ENCODE data around the gene RNF141.

RNF141 gene

DNA sequence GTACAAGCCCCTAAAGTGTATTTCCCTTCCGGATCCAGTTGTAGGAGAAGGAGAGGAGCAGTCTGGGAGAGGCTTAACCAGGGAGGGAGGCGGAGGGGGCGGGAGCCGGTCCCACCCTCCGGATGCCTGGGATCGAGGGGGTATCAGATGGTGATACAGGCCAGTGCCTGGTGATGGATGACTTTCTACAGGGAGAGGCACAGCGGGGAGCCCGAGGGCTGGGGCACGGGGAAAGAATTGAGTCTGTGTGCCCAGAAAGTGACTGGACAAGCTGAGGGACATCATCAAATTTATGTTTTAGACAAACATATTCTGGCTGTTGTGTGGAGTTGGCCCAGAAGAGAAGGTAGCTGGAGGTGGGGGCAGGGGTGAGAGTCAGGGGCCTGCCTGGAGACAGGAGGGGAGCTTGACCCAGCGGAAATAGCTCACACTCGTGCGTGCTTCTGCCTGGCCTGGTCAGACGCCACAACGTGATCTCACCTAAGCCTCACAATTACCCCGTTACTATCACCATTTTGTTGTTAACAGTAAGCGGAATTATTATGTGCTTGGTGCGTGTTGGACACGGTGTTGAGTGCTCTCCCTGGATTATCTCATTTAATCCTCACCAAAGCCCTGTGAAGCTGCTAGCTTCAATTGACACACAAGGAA is 43.5 kb downstream of the RNF141 start:
- no peak for DNase-seq (ENCODE audit: low read depth)

DNA sequence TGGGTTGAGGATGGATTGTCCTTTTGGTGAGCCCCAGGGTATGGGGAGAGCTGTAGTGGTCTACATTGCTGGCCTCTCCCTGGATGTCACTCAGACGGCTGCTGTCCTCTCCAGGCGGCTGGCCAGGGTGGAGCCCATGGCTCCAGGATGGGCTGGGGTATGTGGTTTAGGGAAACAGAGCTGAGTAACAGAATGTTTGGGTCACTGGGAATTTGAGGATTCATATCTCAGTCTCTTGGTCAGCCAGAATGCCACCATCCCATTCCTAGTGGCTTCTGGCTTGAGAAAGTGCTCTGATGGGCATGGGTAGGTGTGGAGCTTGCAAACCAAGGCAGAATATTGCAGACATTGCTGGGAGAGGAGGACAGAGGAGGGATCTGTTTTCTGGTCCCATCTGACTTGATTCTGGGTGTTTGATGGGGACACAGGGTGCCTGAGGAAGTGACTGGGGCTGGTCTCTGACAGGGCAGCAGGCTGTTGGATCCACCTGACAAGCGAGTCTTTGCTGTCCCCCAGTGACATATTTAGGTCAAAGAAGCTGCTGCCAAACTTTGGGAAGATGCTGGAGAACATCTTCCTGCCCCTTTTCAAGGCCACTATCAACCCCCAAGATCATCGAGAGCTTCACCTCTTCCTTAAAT is 44.6 kb downstream of the RNF141 start:
- DNase-seq (ENCODE audit: low read depth): no peak

DNA sequence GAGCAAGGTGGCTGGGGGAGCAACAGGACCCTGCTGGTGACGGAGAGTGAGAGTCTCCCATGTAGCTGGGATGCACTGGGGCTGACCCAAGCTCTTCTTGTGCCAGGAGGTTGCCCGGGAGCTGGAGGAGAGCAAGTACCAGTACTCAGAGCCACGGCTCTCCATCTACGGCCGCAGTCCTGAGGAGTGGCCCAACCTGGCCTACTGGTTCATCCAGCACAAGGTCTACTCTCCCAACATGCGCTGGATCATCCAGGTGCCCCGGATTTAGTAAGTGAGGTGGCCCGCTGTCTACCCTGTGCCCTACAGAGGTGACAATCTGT is 45.6 kb downstream of the RNF141 start:
- DNase-seq (ENCODE audit: low read depth): no peak

DNA sequence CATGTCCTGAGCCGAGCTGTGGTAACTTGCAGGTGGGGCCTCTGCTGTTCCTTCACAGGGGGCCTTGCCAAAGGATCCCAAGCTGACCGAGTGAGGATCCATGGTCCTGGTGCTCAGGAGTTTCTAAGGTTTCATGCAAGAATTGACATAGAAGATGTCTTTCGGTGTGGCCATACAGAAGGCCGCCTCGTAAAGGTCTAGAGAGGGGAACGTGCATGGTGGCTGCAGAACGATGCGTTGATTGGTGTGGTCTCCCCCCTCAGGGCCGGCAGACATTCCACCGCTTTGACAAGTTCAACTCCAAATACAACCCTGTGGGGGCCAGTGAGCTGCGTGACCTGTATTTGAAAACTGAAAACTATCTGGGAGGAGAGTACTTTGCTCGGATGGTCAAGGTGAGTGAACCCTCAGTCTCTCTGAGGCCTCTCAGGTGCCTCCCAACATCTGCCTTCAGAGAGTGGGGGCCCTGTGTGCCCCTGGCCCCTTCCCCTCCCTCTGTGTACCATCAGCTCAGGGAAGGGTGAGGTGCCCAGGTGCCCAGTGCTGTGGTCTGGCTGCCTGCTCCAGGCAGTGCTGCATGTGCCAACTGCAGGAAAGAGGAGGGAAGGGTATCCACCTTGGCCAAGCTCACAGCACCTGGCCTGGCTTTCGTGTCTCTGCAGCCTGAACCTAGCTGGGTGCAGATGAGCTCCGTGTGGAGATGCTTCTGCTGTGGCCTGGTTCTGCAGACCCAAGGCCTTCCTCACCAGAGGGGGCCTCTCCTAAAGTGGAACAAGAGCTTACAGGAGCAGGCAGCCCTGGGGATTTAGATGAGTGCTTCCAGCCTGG is 46.1 kb downstream of the RNF141 start:
- no peak for DNase-seq (ENCODE audit: low read depth)

DNA sequence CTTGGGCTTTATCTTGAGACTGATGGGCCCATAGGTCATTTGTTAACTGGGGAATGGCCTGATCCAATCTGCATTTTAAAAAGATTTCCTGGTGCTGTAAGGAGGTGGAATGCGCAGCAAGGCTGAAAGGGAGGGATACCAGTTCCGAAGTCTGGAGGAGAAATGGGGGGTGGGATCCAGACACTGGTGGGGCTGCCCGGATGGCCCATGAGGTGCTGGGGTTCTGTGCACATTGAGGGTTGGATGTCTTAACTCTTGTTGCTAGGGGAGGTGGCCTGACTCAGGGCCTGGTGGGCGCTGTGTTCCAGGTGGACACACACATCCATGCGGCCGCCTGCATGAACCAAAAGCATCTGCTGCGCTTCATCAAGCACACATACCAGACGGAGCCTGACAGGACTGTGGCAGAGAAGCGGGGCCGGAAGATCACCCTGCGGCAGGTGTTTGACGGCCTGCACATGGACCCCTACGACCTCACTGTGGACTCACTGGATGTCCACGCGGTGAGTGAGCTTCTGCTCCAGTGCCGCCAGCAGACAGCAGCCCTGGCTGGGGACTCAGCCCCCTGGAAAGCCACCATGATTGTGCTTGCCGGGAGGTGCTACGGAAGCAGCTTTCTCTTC is 47.8 kb downstream of the RNF141 start:
- DNase-seq (ENCODE audit: low read depth): no peak

DNA sequence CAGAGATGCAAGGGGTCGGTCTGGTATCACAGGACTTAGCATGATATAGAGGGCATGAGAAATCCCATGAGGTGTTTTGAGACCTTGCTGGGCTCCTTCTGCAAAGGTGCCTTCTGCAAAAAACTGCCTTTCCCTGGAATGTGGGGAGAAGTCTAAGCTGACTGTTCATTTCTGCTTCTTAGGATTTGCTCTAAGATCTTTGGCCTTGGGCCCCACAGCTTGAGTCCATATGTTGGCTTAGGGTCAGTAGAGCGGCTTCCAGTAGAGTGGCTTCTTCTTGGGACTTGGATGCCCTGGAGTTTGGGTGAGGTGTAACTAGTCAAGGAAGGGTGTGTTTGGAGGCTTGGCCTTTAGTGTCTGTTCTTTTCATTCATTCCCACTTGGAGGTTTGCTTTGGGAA is 48.9 kb downstream of the RNF141 start:
- DNase-seq (ENCODE audit: low read depth): no peak

DNA sequence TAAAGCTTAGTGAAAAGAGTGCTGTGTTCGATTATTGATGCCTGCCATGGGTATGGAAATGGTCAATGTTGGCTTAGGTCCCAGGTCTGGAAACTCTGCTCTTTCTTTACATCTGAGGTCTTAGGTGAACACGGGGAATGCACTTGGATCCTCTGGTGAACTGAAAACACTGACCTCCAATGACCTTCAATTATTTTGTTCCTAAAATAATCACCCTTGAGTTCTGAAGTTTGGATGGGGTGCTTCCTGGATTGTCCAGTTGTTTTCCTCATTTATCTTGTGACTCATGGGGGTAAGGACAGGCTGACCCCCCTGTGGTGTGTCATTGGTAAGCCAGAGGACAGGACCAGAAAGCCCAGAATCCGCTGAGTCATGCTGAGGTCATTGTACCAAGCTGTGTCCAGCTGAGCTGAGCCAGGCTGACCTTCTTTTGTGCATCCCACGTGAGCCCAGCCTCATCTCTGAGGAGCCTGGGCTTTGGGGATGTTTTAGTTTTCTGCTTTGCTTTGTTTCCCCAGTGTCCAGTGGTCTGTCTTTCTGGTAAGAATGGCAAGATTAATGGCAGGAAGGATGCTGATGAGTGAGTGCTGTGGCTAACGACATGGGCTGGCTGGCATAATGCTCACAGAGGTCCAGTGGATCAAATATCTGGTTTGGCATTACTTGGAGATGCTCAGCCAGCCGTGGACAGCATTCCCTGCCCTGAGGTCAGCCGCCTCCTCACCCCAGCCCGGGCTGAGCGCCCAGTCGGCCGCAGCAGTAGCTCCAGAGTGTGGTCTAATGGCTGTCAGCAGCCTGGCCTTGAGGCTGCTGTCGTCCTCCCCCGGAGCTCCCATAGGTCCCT is 50.4 kb downstream of the RNF141 start:
- DNase-seq (ENCODE audit: low read depth): no peak

DNA sequence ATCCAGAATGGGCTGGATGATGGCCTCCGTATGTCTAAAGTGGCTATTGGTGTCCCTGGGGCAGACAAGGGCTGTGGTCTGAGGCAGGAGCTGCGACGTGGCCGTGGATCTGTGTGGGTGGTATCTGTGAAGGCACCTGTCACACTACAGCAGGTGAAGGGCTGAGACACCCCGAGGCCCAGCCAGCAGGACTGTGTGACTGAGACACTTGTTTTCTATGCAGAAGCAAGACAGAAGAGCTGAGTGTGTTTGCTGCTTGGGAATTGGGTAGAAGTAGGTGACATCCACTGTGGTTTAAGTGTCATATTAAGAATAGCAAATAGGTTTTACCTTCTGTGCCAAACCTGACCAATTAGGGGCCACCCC is 51.0 kb downstream of the RNF141 start:
- no peak for DNase-seq (ENCODE audit: low read depth)

DNA sequence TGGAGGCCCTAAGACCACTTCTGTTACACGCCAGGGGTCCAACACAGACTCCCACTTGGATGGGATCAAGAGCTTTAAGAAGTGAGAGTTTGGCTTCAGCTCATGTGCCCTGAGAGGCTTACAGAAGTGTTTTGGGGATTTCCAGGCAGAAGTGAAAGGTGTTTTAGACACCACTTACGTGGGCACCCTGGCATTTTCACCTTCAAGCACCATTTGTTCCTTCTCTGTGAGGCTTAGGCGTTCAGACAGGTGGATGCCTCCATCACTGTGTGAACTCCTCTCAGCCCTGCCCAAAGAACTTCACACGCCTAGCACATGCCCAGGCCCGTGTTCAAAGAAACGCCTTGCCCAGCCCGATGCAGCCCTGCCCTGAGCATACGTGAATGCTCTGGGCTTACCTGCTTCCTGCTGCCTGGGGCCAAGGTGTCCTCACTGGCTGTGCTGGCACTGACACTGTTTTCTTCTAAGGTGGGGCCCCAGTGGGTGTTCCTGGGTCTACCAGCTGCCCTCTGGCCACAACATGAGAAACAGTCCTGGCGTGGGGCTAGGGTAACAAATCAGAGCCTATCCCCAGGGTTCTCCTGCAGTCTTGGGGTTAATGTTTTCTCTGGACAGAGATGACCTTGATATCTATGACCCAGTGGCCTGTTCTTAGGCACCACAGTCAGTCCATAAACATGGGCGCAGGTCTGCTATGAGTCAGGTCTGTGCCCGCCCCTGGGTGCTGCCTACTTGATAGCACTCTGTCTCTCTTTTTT is 51.9 kb downstream of the RNF141 start:
- no peak for DNase-seq (ENCODE audit: low read depth)

DNA sequence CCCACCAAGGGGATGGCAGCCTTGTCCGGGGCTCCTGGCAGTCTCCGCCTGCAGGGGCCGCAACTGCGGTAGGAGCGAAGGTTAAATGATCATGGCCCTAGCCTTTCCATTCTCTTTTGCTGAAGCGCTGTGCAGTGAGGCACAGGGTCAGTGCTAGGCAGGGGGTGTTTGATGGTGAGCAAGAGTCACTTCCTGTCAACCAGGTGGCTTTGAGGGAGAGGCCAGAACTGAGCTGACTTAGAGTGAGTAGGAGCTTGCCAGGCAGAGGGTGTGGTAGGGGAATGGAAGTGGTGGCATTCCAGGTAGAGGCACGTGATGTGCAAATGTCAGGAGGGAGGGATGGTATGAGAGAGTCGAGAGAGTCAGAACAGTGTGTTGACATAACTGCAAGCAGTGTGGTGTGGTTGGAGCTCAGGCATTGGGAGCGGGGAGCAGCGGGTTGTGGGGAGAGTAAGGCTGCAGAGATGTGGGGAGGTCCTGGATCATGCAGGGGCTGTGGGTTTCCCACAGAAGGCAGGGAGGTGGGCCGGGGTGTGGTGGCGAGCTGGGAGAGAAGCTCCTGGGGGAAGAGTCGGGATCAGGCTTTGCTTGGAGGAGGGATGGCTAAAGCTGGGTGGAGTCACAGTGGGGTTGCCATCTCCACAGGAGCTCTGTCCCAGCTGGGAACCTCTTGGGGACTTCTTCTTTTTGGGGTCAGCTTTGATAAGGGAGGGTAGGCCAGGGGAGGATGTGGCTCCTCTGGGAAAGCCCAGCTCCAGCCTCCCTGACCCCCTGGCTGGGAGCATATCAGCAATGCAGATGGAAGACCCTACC is 52.7 kb downstream of the RNF141 start:
- DNase-seq (ENCODE audit: low read depth): no peak

DNA sequence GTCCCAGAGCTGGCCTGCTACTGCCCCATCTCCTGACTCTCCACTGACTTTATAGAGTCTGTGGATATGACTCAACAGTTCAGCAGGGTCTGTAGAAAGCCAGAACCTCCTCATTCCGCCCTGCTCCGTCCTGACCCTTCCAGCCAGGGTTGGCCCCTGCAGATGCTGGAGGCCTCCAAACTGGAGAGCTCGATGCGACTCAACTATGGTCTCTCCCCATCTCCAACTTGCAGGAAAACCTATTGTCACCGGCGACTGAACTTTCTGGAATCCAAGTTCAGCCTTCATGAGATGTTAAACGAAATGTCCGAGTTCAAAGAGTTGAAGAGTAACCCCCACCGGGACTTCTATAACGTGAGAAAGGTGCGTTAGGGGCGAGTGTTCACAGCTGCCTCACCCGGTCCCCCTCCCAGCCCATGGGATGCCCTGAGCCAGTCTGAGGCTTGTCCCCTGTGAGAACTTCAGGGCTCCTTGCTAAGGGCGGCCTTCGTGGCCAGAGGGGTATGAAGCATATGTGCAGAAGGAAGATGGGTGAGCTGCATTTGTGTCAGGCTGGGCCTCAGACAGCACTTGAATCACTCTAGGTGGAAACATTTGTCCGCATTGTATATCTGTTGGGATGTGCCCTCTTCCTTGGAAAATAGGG is 53.9 kb downstream of the RNF141 start:
- no peak for DNase-seq (ENCODE audit: low read depth)

DNA sequence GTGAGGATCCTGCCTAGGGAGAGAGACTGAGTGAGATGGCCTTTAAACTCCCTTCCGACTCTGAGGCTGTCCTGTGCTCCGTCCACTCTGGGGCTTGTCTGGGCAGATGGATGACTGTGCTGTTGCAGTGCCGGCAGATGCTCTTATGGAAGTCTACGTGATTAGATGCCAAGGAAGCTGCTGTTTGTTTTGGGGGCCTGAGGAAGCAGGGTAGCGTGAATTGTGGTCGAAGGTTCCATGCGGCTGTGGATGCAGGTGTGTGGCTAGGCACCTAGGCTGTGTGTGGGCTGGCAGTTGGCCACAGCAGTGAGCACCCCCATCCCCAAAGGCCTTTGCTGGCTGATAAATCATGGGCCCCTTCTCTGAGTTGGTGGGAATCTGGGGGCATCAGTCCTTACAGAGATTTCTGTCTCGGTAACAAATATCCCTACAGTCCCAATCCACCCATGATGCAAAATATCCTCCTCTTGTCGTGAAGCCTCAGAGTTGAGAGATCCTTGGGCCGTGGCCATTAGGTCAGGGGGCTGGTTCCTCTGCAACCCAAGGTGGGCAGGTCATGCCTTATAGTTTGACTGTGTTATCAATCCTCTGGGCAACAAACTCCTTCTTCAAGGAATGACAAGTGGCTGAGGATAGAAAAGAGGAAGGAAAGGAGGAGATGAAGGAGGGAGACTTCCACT is 54.7 kb downstream of the RNF141 start:
- DNase-seq (ENCODE audit: low read depth): no peak

DNA sequence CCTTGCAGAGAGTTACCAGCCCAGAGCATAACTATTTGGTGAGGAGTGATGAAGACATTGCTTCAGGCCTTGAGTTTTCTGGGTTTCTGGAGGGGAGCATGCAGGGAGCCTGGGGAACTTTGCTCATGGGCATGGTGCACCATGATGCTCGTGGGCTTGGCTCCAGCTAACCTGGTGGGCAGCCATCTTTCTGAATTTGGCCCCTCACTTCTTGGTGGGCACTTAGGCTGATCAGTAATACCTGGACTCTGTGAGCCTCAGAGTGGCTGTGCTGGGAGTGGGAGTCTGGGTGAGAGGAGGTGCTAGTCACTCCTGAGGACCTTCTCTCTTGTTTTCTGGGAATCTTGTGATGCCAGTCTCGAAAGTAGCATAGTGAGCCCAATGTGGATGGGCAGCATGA is 55.3 kb downstream of the RNF141 start:
- no peak for DNase-seq (ENCODE audit: low read depth)

DNA sequence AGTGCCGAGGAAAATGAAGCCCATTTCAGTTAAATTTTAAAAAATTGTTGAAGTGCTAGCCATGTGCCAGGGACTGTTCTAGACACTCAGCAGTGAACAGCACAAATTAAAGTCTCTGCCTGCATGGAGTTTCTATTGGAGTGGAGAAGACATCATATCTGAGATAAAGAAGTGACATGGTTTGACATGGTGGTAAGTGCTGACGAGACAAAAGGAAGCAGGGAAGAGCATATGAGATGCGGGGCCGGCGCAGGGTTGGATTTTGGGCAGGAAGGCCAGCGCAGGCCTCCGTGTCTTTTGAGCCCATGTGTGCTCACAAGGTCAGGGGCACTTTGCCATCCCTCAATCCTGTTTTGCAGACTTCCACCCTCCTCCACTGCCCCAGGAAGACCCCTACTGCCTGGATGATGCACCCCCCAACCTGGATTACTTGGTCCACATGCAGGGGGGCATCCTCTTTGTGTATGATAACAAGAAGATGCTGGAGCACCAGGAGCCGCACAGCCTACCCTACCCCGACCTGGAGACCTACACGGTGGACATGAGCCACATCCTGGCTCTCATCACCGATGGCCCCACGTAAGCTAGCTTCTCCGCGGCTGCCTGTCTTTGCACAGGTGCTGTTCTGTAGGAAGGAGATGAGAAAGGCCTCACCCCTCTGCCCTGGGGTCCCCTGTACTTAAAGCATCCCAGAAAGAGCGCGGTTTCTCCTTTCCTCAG is 56.4 kb downstream of the RNF141 start:
- no peak for DNase-seq (ENCODE audit: low read depth)

DNA sequence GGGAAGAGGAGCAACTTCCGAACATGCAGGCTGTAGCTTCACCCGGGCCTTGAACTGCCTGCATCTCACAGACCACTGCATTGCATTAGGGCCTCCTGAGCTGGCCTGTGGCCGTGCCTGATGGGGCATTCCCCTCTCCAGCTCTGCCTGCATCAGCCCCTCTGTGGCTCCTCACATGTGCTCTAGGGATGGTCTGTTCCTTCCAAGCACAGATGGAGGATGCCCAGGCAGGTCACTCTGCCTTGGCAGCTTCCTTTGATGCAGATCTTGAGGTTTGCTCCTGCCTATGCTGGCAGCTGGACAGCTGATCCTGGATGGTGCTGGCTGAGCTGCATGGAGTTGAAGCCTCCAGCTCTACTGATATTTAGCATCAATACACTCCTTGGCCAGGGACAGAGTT is 57.4 kb downstream of the RNF141 start:
- no peak for DNase-seq (ENCODE audit: low read depth)

DNA sequence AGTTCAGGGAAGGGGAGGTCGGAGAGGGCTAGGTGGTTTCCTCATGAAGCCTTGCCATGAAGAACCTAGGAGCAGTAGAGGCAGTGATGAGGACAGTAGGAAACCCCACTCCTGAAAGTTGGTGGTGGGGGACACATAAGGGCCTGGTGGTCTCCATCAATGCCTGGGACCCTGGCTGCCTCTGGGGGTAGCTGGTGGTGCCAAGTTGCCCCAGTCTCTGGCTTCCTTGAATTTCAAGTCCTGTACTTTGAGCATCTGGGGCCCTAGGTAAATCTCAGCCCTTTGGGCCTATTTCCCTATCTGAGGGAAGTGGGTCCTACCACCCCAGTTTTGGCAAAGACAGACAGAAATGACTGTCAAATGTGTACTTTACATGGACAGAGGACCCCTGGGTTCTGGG is 57.8 kb downstream of the RNF141 start:
- no peak for DNase-seq (ENCODE audit: low read depth)

DNA sequence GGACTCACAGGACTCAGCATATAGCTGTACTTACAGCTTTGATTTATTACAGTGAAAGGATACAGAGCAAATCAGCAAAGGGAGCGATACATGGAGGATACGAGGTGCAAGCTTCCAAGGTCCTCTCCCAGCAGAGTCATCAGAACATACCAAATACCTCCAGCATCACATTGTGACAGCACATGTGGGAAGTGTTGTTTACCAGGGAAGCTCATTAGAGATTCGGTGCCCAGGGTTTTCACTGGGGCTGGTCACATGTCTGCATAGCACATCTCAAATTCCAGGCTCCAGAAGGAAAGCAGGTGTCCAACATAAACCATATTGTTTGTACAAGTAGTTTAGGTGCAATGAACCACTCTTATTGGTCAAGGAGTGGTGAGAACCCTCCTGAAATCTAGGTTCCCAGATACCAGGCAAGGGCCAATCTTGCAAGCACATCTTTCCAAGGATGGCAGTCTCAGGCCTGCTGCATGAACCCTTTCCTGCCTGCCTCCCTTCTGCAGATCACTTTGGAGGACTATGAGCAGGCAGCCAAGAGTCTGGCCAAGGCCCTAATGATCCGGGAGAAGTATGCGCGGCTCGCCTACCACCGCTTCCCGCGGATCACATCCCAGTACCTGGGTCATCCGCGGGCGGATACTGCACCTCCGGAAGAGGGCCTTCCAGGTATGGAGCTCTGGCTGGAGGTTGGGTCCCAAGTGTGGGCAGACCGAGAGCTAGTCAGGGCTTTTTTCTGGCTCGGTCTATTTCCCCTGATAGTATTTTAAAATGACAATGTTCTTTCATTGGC is 59.2 kb downstream of the RNF141 start:
- DNase-seq (ENCODE audit: low read depth): no peak

DNA sequence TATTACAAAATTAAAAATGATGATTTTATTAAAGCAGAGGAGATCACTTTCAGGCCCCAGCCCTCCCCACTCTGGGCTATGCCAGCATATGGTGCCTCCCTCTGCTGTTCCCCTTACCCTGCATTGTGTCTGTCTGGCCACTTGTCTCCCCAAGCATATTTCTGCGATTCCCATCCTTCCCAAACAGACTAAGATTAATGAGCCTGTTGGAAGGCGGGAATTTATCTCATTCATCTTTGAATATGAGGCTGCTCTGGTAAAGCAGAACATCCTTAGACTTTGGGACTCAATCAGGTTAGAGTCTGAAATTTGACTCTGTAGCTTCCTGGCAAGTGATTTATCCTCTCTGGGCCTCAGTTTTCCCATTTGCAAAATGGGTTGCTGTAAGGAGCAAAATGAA is 60.2 kb downstream of the RNF141 start:
- DNase-seq (ENCODE audit: low read depth): no peak

Measured in activated T-helper 9 cell treated with anti-CD3 and anti-CD28 coated beads, Interleukin-2, amount 50 U/mL, for 16 hours (primary cell).